Measurements from ENCODE around the gene WNT11. TPM values are rescaled to one million over a fixed set of nuclear protein-coding genes. Genes with fewer than 3 reads are reported as not detected.
A peak's percentile ranks its signal among the peaks of the same experiment; 100 is the strongest.

WNT11 gene
- total and polyA plus RNA-seq, 2 of the 13 experiments (the other 11 are each of a cell fraction or from before 2014, with no cell fraction given) = 0.34 to 0.66 TPM

DNA sequence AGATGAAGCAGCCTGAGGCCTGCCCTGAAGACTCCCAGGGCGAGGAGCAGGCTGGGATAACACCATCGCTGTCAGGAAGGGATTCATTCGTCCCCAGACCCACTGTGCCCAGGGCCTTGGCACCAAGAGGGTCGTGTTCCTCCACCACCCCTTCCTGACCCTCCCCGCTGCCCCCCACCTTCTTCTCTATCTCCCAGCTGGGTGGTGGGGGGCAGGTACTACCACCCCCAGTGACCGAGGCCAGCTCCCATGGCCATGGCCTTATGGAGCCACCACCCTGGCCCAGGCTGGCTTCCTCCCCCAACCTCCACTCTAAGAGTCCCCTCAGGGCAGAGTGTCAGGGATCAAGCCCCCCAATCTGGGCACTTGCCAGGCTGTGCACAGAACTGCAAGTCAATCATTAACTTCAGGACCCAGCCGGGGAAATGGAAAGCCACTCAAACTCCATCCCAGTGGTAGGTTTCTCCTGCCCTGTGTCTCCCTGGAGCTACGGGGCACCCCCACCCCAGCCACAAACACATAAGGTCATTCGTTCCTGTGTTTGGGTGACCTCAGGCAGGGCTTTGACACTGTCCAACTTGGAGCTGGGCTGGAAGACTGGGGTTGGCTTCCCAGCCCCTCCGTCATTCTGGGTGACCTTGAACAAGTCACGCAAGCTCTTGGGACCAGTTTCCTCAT, 33.3 kb upstream of the WNT11 start:
- no peak overlapping the region for H3K27ac ChIP-seq (ENCODE audit: extremely low read length, insufficient read depth, low read length)
- H3K9me3 ChIP-seq (ENCODE audit: low read length) = no peaks in the 10 kb centered on the region
- in situ Hi-C loops (cut with HindIII; ENCODE audit: extremely low pct_ligation_motif_present, low pct_unique_long_range_greater_than_20kb) (no loop called here), intact Hi-C loops (cut with micrococcal nuclease; ENCODE audit: unreplicated experiment) (loop anchor here (5.0 to 10.0 kb wide), 2 partner anchors 143 to 345 kb away; partner anchors contain the start of genes GVQW3 and THAP12)
- peak; percentile 1; the same call in 1 of the 3 replicates for ATAC-seq
- H4K20me1 ChIP-seq (ENCODE audit: insufficient read depth, low read length) = no peaks in the 10 kb centered on the region
- H3K27me3 ChIP-seq (ENCODE audit: control insufficient read depth in 1 of 2, insufficient read depth in 2 of 2, low read length in 2 of 2) = peaks cover 3 to 8% of the 10 kb centered on the region in 2 experiments; a peak in 2 of 5 replicates
- H3K4me3 ChIP-seq (replicated peaks in 1 of 3; ENCODE audit: insufficient read depth in 1 of 3, low read depth in 2 of 3, low read length in 3 of 3) = peak overlapping the region; percentile 21 to 58 (median 32); a peak in 5 of 6 replicates
- ChIA-PET CTCF (ENCODE audit: low intra/inter-chr PET ratio, low total read pairs) (no interaction called here), POLR2A (interaction anchor here (1.1 kb wide), 1 partner anchor 31 kb away, joined by 3 read pairs; no protein-coding TSS in a partner anchor)
- peaks cover 45% of the 10 kb centered on the region for H3K4me1 ChIP-seq (ENCODE audit: insufficient read depth, low read length)
- H2AFZ ChIP-seq (ENCODE audit: low read length) = no peak overlapping the region
- no peaks in the 10 kb centered on the region for H3K36me3 ChIP-seq (replicated peaks in 1 of 2; ENCODE audit: control insufficient read depth in 1 of 2, insufficient read depth in 2 of 2, low read length in 2 of 2)
- peak; percentile 50 for DNase-seq (ENCODE audit: low spot score)
- peak overlapping the region; percentile 78 for H3K4me2 ChIP-seq (ENCODE audit: low read depth, low read length)
- no peaks in the 10 kb centered on the region for H3K79me2 ChIP-seq (ENCODE audit: insufficient read depth, low read length)
- H3K9ac ChIP-seq (ENCODE audit: insufficient read depth, low read depth, low read length) = no peak overlapping the region
- 11% methylated on average over 9 of the region's 11 CpGs for WGBS (ENCODE audit: low lambda C conversion rate)
- no TSS peak for BruUV-seq (replicated peaks)
- peak; percentile 75 for FAIRE-seq
- TF ChIP-seq TBX3 (IDR thresholded peaks at IDR 0.05; ENCODE audit: borderline replicate concordance) (0 out of 2 replicates have a peak, but pooled peaks have one; percentile 8), ESRRA (CRISPR knock-in tag; IDR thresholded peaks at IDR 0.05; ENCODE audit: low read depth) (peak; percentile 60; the same call in 1 of the 2 replicates), MTF1 (CRISPR knock-in tag; IDR thresholded peaks at IDR 0.05) (no peak), MIER3 (CRISPR knock-in tag; IDR thresholded peaks at IDR 0.05; ENCODE audit: borderline replicate concordance) (peak; percentile 14; the same call in 1 of the 2 replicates), SALL1 (CRISPR knock-in tag; IDR thresholded peaks at IDR 0.05) (0 out of 2 replicates have a peak, but pooled peaks have one; percentile 14), RAD51 (IDR thresholded peaks at IDR 0.05; ENCODE audit: borderline replicate concordance) (no peak), MXI1 (IDR thresholded peaks at IDR 0.05; ENCODE audit: borderline replicate concordance, low read depth, low read length) (no peak), ZNF292 (CRISPR knock-in tag; IDR thresholded peaks at IDR 0.05; ENCODE audit: borderline replicate concordance, low read depth) (peak; percentile 47; the same call in 1 of the 2 replicates)
- TF ChIP-seq, protein P1, sequence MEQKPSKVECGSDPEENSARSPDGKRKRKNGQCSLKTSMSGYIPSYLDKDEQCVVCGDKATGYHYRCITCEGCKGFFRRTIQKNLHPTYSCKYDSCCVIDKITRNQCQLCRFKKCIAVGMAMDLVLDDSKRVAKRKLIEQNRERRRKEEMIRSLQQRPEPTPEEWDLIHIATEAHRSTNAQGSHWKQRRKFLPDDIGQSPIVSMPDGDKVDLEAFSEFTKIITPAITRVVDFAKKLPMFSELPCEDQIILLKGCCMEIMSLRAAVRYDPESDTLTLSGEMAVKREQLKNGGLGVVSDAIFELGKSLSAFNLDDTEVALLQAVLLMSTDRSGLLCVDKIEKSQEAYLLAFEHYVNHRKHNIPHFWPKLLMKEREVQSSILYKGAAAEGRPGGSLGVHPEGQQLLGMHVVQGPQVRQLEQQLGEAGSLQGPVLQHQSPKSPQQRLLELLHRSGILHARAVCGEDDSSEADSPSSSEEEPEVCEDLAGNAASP (CRISPR knock-in tag; IDR thresholded peaks at IDR 0.05; ENCODE audit: borderline replicate concordance) = 0 out of 2 replicates have a peak, but pooled peaks have one; percentile 23
- TF ChIP-seq, protein P2, sequence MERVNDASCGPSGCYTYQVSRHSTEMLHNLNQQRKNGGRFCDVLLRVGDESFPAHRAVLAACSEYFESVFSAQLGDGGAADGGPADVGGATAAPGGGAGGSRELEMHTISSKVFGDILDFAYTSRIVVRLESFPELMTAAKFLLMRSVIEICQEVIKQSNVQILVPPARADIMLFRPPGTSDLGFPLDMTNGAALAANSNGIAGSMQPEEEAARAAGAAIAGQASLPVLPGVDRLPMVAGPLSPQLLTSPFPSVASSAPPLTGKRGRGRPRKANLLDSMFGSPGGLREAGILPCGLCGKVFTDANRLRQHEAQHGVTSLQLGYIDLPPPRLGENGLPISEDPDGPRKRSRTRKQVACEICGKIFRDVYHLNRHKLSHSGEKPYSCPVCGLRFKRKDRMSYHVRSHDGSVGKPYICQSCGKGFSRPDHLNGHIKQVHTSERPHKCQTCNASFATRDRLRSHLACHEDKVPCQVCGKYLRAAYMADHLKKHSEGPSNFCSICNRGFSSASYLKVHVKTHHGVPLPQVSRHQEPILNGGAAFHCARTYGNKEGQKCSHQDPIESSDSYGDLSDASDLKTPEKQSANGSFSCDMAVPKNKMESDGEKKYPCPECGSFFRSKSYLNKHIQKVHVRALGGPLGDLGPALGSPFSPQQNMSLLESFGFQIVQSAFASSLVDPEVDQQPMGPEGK (CRISPR knock-in tag; IDR thresholded peaks at IDR 0.05) = peak; percentile 44; the same call in 1 of the 2 replicates
- TF ChIP-seq, protein P3, sequence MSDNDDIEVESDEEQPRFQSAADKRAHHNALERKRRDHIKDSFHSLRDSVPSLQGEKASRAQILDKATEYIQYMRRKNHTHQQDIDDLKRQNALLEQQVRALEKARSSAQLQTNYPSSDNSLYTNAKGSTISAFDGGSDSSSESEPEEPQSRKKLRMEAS (IDR thresholded peaks at IDR 0.05) = no peak
- TF ChIP-seq, protein P4, sequence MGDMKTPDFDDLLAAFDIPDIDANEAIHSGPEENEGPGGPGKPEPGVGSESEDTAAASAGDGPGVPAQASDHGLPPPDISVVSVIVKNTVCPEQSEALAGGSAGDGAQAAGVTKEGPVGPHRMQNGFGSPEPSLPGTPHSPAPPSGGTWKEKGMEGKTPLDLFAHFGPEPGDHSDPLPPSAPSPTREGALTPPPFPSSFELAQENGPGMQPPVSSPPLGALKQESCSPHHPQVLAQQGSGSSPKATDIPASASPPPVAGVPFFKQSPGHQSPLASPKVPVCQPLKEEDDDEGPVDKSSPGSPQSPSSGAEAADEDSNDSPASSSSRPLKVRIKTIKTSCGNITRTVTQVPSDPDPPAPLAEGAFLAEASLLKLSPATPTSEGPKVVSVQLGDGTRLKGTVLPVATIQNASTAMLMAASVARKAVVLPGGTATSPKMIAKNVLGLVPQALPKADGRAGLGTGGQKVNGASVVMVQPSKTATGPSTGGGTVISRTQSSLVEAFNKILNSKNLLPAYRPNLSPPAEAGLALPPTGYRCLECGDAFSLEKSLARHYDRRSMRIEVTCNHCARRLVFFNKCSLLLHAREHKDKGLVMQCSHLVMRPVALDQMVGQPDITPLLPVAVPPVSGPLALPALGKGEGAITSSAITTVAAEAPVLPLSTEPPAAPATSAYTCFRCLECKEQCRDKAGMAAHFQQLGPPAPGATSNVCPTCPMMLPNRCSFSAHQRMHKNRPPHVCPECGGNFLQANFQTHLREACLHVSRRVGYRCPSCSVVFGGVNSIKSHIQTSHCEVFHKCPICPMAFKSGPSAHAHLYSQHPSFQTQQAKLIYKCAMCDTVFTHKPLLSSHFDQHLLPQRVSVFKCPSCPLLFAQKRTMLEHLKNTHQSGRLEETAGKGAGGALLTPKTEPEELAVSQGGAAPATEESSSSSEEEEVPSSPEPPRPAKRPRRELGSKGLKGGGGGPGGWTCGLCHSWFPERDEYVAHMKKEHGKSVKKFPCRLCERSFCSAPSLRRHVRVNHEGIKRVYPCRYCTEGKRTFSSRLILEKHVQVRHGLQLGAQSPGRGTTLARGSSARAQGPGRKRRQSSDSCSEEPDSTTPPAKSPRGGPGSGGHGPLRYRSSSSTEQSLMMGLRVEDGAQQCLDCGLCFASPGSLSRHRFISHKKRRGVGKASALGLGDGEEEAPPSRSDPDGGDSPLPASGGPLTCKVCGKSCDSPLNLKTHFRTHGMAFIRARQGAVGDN (CRISPR knock-in tag; IDR thresholded peaks at IDR 0.05) = peak; percentile 35; the same call in 1 of the 2 replicates
- TF ChIP-seq, protein P5, sequence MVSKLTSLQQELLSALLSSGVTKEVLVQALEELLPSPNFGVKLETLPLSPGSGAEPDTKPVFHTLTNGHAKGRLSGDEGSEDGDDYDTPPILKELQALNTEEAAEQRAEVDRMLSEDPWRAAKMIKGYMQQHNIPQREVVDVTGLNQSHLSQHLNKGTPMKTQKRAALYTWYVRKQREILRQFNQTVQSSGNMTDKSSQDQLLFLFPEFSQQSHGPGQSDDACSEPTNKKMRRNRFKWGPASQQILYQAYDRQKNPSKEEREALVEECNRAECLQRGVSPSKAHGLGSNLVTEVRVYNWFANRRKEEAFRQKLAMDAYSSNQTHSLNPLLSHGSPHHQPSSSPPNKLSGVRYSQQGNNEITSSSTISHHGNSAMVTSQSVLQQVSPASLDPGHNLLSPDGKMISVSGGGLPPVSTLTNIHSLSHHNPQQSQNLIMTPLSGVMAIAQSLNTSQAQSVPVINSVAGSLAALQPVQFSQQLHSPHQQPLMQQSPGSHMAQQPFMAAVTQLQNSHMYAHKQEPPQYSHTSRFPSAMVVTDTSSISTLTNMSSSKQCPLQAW (CRISPR knock-in tag; IDR thresholded peaks at IDR 0.05) = peak; percentile 82
